A549 (cell line): Measurements from ENCODE around the gene FNDC10.

Source experiments
- EHMT2 ChIP-seq: fragments of 200-600 bp; sonication (generic); IDR thresholded peaks from 2 replicates; pipeline ENCODE4 v1.6.1; 2016; ENCODE audit warnings: antibody characterized with exemption, low read depth, mild to moderate bottlenecking, moderate library complexity
- EP300 ChIP-seq, 2 experiments: fragments of >200 bp; sonication (Bioruptor Twin); formaldehyde crosslinking; IDR thresholded peaks; 2 replicates in 1 of 2; 3 replicates in 1 of 2; pipeline ENCODE4 v1.6.1; 2016 to 2017
- KDM5A ChIP-seq: fragments of 200-600 bp; sonication (generic); IDR thresholded peaks from 2 replicates; pipeline ENCODE4 v1.6.1; 2016; ENCODE audit warnings: antibody characterized with exemption, mild to moderate bottlenecking
- NR3C1 ChIP-seq: fragments of >200 bp; sonication (Bioruptor Twin); formaldehyde crosslinking; IDR thresholded peaks from 3 replicates; pipeline ENCODE4 v1.6.1; 2017
- RARB ChIP-seq: fragments of 250-450 bp; sonication (Bioruptor Pico); IDR thresholded peaks from 2 replicates; pipeline ENCODE4 v1.8.0; 2021; ENCODE audit warnings: mild to moderate bottlenecking, moderate library complexity
- TF ChIP-seq, protein P1 (sequence below): IDR thresholded peaks from 2 replicates; pipeline ENCODE4 v1.6.1; 2012
- TF ChIP-seq, protein P2 (sequence below): fragments of >200 bp; sonication (Bioruptor Twin); formaldehyde crosslinking; IDR thresholded peaks from 3 replicates; pipeline ENCODE4 v1.5.1; 2016
- TF ChIP-seq, protein P3 (sequence below): fragments of 150-350 bp; IDR thresholded peaks from 2 replicates; pipeline ENCODE4 v1.6.1; 2014; ENCODE audit warnings: low read depth, mild to moderate bottlenecking, low read length

DNA sequence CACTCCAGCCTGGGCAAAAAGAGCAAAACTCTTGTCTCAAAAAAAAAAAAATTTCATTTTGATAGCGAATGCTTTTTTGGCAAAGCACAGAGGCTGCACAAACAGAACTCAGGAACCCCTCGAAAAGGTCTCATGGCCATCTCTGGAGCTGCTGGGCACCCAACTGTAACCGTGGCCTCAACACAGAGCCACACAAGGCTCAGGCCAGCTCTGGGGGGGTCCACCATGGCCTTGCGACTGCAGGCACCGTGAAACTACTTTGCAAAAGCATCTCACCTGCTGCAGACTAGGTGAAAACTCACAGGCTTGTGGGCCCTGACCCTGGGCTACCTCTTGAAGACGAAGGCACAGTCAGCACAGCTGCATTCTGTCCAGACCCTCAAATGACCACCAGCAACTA, 43.4 kb downstream of the FNDC10 start:
- TF ChIP-seq RARB (CRISPR knock-in tag), result no peak
- TF ChIP-seq NR3C1, result no peak
- TF ChIP-seq, protein P1, sequence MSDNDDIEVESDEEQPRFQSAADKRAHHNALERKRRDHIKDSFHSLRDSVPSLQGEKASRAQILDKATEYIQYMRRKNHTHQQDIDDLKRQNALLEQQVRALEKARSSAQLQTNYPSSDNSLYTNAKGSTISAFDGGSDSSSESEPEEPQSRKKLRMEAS, result no peak
- TF ChIP-seq KDM5A, result no peak
- TF ChIP-seq, protein P2, sequence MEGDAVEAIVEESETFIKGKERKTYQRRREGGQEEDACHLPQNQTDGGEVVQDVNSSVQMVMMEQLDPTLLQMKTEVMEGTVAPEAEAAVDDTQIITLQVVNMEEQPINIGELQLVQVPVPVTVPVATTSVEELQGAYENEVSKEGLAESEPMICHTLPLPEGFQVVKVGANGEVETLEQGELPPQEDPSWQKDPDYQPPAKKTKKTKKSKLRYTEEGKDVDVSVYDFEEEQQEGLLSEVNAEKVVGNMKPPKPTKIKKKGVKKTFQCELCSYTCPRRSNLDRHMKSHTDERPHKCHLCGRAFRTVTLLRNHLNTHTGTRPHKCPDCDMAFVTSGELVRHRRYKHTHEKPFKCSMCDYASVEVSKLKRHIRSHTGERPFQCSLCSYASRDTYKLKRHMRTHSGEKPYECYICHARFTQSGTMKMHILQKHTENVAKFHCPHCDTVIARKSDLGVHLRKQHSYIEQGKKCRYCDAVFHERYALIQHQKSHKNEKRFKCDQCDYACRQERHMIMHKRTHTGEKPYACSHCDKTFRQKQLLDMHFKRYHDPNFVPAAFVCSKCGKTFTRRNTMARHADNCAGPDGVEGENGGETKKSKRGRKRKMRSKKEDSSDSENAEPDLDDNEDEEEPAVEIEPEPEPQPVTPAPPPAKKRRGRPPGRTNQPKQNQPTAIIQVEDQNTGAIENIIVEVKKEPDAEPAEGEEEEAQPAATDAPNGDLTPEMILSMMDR, result no peak
- TF ChIP-seq, protein P3, sequence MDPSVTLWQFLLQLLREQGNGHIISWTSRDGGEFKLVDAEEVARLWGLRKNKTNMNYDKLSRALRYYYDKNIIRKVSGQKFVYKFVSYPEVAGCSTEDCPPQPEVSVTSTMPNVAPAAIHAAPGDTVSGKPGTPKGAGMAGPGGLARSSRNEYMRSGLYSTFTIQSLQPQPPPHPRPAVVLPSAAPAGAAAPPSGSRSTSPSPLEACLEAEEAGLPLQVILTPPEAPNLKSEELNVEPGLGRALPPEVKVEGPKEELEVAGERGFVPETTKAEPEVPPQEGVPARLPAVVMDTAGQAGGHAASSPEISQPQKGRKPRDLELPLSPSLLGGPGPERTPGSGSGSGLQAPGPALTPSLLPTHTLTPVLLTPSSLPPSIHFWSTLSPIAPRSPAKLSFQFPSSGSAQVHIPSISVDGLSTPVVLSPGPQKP, result no peak
- no peak for TF ChIP-seq EHMT2
- TF ChIP-seq EP300 (IDR thresholded peaks at IDR 0.05), result no peak
